ENCODE results near the gene AXDND1.

DNA sequence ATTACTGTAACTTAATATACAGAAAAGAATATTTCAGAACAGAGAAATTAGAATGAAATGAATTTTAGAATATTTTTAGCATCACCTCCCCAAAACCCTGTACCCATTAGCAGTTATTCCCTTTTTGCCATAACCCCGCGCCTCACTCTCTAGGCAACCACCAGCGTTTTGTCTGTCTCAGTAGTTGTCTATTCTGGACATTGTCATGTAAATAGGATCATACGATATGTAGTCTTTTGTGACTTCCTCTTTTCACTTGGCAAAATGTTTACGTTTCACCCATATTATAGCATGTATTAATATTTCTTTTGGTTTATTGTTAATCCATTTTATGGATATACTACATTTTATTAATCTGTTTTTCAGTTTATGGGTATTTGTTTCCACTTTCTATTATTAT lies 47.3 kb upstream of the AXDND1 start:
- TF ChIP-seq CTCF (IDR thresholded peaks at IDR 0.05) = no peak
- TF ChIP-seq POLR2A (IDR thresholded peaks at IDR 0.05) = no peak
